HG03439 (cell line): ENCODE results near the gene AKT1S1.

ENCODE experiments used
- ATAC-seq: cut with Tn5 transposase; IDR thresholded peaks from one replicate; pipeline ENCODE4 v1.9.1; 2021; ENCODE audit warnings: mild to moderate bottlenecking, moderate library complexity; ENCODE audit not compliant: unreplicated experiment

The AKT1S1 gene

DNA sequence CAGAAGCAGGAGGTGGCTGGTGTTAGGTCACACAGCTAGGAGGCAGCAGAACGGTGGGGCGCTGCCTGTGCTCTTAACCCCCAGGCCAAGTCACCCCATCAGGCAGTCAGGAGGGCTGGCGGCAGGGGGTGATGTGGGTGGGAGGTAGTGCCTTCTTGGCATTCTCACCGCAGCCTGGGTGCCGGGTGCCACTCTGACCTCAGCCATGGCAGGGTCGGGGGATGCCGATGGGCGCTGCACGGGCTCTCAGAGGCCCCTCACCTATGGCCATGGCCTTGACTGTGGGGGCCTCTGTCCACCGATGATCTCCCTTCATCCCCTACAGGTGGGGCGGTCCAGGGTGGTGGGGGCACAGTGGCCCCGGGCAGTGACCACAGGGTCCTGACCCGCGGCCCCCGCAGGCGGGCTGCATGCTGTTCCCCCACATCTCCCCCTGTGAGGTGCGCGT is 20.6 kb downstream of the AKT1S1 start:
- no peak for ATAC-seq

DNA sequence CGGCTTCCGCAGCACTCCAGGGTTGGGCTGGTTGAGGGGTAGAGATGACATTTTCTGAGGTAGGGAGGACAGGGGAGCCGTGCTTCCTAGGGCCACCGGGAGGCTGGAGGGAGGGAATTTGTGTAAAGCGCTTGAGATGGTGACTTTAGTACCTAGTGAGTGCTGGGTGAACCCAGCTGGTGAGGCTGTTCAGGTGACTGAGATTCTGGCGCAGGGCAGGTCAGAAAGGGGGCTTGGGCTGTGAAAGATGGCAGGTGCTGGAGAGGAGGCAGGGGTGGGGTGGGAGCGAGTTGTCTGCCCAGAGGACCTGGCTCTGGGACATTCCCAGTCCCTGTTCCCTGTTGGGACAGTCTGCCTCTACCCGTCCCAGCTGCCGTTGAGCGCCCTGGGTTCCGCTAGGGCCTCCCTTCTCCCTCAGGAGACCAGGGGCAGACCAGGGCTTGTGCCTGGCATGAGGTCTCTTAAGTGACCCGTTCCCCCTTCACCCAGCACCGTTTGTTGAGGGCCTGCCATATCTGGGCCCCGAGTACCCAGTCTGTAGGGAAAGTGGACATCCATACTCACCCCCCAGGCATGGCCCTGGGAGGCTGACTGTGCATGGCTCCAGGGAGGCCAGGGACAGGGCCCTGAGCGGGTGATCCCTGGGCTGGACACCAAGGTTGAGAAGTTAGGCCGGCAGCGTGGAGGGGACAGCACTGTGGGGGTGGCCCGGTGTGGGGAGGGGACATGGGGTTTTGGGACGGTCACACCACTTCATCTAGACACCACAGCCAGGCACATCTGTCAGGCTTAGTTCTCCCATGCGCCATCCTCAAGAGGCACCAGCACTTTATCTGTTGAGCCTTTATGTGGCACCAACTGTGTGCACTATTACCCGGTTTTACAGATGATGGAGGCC is 21.2 kb downstream of the AKT1S1 start:
- no peak for ATAC-seq

DNA sequence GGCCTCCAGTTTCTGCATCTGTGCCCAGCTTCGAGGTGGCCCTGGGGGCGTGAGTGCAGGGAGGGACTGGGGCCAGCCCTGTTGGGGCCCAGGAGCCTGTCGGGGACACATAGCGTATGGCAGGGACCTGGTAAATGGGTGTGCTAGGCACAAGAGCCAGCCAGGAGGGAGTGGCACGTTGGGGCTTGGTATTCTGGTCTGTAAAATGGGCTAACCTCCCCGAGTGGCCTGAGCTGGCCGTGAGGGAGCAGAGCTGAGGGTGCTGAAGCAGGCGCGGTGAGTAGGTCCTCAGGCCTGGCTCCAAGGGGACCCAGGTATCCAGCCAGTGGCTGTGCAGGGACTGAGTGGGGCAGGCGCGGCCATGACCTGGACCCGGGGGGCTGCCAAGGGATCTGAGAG is 21.9 kb downstream of the AKT1S1 start:
- ATAC-seq = no peak

DNA sequence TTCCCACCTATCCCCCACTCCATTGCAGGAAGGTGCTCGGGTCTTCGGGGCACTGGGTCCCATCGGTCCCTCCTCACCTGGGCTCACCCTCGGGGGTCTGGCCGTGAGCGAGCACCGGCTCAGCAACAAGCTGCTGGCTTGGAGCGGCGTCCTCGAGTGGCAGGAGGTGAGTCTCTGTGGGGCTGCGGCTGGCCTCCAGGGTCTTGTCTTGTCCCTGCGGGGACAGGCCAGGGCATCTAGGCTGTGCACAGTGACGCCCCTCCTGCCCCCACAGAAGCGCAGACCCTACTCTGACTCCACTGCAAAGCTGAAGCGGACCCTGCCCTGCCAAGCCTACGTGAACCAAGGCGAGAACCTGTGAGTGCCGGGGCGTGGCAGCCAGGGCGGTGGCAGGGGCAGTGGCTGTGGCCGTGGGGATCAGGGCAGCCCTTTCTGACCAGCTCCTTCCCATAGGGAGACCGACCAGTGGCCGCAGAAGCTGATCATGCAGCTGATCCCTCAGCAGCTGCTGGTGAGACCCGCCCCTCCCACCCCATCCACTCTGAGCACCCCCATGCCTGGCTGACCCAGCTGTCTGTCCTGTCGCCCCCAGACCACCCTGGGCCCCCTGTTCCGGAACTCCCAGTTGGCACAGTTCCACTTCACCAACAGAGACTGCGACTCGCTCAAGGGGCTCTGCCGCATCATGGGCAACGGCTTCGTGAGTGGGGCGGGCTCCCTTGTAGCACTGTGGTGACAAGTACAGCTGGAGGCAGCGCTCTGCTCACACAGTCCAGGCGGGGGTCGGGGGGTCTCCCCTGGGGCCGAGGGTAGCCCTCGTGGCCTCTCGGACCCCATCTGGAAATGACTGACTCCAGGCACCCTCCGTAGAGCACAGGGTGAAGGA is 22.5 kb downstream of the AKT1S1 start:
- no peak for ATAC-seq

DNA sequence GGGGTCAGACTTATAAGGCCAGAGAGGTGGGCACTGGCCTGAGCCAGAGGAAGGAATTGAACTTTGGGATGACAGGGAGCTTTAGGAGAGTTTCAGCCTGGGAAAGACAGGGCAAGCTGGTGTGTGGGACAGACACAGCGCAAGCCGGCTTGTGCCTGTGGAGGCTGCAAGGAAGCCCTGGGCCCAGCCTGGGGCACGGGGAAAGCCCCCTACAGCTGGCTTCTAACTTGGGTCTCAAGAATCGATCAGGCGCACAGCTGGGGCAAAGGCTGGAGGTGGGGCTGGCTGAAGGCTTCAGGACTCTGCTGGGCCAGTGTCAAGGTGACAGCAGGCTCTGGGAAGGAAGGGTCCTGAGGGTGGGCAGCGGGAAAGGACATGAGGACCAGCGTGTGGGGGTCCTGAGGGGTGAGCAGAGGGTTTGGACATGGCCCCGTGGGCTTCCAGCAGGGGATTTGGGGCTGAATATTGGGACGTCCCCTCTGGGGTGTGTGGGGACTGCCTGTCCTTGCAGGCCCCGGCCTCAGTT is 23.2 kb downstream of the AKT1S1 start:
- ATAC-seq = no peak

DNA sequence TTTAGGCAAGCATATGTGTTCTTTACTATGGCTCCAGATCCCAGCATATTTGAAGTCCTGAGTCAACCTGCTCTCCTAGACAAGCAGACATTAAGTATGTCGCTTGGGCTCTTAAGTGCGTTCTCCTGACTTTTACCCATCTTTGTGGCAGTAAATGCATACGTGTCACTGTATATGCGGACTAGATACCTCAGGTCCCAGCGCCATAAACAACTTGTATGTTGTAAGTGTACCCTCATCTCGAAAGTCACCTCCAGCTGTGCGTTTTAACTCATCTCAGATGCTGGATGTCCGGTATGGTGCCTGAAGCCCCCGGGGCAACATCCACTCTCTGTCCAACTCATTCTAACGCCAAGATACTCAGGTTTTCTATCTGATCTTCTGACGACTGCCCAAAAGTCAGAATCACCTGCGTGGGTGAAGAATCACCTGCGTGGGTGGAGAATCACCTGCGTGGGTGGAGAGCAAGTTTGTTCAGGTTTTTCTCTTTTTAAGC is 24.5 kb downstream of the AKT1S1 start:
- no peak for ATAC-seq

DNA sequence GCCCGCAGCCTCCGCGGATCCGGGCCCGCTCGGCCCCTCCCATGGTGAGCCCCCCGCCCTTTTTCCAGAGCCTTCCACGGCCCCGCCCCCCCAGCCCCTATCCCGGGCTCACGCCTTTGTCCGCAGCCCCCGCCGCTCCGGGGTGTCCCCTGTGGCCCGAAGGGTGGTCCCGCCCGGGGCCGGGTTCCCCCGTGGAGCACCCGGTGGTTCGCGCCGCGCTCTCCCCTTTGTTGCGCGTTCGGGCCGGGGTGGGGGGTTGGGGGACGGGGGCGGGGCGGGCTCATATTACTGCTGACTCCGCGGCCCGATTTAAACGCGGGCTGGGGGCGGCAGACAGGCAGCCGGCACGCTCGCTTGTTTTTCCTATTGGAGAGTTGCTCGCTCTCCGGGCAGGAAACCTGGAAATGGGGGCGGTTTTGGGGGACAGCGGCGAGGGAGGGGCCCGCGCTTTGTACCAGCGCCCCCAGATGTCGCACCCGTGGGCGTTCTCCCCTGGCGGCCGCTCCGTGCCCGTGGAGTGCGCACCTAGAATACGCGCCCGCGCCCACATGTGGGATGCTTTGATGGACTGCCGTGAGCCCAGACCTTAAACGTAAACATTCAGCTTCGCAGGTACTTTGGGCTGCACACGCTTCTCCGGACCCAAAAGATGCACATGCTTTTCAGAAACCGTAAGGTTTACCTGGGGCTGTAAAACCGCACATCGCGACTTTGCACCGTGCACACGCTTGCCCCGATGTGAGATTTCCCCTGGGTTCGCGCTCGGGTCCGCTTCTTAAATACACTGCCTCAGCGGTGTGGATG is 25.5 kb downstream of the AKT1S1 start:
- peak; percentile 2 for ATAC-seq

DNA sequence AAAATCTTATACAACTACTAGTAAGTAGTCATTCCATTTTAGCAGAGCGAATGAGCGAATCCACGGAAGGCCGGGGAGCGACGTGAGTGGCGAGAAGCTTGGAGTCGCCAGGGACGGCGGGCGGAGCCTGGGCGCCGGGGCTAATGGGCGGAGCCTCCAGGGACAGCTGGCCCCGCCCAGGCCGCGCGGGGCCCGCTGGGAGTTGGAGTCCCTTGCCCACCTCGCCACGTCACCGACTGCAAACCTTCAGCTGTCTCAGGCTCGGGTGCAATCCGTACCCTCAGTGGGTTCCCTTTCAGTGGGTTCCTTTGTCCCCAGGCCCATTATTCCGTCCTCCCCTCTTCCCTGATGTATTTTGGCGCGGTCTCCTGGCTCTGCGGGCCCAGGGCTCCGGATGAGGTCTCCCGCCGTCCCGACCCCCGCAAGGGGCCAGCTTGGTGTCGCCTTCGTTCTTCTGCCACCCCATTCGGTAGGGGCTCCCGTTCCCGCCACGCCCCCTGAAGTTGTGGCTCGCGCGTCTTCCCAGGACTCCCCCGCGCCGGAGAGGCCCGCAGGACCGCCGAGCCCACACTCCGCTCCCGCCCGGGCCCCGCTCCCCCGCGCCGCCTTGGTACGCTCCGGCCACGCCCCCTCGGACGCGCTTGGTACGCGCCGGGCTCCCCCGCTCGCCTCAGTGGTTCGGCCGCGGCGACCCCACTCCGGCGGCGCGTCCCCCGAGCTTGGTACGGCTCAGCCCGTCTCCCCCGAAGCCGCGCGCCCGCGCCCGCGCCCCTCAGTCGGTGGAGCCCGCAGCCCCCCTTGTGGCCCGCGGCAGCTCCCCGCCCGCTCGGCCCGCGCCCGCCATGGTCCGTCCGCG is 26.4 kb downstream of the AKT1S1 start, which contains the start of gene PTOV1:
TSS of gene PTOV1 (plus strand) at position 673 of the 856 bp plus-strand sequence.
- peak; percentile 78 for ATAC-seq

DNA sequence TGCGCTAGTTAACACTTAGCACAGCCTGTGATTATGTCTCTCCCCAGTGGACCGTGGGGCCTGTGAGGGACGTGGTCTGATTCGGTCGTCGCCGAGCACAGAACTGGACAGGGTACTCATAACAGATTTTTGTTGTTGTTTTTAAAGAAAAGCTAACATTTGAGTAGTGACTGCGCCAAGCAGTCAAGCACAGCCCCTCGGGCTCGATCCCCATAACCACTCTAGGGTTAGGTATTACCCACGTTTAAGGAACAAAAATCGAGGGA is 27.0 kb downstream of the AKT1S1 start:
- ATAC-seq = no peak

DNA sequence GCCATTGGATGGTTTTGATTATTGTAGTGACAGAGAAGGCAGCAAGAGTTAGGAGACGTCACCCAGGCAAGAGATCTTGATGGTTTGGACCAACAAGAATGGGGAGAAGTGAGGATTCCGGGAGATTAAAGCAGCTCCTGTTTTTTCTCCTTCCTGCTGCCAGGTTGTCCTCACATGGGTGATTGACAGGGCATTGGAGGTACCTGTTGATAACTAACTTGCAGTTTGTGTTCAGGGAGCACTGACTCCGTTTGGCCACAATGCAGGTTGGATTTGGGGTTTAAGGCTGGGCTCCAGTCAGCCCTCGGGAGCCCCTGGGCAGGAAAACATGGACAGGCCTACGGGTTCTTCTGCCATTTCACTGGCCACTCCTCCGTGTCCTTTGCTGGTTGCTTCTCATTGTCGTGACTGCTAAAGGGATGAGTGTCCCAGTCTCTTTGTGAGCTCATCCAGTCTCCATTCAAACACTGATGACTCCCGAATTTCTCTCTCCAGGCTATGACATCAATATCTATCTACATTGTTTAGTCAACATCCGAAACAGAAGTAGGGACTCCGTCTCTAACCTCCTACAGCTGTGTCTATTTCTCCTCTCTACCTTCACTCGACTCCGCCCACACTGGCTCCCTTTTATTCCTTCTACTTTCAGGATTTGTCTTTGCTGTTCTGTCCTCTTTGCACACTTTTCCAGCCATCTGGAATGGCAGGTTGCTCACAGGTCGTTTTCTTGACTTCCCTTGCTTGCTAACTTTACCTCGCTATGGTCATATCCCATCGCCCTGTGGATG is 27.5 kb downstream of the AKT1S1 start:
- ATAC-seq = no peak

DNA sequence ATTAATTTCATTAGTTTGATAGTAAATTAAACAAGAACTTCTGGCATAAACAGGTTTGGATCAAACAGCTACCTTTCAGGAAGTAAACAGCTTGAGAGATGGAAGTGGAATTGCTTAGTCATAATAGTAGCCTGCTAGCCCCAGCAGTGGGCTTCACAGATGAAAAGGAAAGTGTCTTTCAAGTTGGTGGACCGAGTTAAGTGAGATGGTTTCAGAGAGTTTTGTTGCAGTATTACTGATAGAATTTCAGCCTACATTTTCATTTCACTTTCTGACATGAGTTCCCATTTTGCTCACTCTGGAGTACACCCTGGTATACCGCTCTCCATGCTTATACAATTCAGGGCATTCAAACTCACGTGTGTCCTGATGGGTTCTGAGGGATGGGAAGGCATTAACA is 28.2 kb downstream of the AKT1S1 start:
- no peak for ATAC-seq

DNA sequence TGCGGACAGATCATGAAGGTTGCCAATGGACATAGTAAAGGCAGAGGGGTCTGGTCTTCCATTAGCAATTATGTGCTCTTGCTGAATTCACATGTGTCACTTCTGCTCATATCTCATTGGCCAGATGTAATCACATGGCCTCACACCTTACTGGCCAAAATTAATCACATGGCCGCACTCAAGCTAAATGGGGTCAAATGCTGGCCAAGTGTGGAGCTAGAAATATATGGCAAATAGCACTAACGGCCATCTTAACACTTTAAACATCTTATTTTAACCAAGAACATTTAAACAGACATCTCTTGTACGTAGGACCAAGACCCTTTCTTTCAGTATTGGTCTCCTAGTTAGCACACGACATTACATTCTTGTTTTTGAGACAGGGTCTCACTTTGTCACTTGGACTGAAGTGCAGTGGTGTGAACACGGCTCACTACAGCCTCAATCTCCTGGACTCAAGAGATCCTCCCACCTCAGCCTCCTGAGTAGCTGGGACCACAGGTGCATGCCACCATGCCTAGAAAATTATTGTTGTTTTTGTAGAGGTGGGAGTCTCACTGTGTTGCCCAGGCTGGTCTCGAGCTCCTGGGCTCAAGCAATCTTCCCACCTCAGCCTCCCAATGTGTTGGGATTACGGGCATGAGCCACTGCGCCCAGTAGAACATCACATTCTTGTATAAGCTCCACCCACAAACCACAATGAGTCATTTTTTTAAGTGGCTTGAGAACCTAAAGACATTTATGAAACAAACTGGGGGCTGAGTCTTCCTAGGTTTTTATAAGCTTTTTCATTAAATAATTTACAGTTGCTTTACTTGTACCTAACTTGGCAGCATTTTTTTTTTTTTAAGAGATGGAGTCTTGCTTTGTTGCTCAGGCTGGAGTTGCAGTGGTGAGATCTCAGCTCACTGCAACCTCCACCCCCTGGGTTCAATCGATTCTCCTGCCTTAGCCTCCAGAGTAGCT is 29.1 kb downstream of the AKT1S1 start:
- no peak for ATAC-seq

DNA sequence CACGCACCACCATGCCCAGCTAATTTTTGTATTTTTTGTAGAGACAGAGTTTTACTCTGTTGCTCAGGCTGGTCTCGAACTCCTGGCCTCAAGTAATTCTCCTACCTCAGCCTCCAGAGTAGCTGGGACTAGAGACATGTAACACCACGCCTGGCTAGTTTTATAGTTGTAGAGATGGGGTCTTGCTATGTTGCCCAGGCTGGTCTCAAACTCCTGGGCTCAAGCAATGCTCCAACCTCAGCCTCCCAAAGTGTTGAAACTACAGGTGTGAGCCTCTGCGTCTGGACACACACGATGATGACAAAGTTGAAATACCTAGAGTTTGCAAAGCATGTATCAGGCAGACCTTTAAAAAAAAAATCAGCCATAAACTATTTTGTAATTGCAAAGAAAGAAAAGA is 30.7 kb downstream of the AKT1S1 start:
- ATAC-seq = no peak

DNA sequence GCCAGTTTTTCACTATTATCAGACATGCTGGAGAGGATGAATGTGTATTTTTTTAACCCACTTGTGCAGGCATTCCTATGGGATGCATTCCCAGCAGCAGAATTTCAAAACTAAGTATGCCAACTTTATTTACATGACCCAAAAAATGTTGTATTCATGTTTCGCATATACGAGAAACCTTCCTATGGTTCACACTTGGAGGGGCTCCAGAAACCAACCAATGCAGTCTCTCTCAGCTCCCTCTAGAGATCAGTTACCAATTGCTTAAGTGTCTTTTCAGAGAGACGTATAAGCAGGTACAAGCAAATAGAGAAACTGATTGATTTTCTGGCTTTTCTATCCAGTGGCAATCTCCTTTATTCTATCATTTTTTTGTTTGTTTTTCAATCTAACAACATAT is 31.7 kb downstream of the AKT1S1 start:
- no peak for ATAC-seq

DNA sequence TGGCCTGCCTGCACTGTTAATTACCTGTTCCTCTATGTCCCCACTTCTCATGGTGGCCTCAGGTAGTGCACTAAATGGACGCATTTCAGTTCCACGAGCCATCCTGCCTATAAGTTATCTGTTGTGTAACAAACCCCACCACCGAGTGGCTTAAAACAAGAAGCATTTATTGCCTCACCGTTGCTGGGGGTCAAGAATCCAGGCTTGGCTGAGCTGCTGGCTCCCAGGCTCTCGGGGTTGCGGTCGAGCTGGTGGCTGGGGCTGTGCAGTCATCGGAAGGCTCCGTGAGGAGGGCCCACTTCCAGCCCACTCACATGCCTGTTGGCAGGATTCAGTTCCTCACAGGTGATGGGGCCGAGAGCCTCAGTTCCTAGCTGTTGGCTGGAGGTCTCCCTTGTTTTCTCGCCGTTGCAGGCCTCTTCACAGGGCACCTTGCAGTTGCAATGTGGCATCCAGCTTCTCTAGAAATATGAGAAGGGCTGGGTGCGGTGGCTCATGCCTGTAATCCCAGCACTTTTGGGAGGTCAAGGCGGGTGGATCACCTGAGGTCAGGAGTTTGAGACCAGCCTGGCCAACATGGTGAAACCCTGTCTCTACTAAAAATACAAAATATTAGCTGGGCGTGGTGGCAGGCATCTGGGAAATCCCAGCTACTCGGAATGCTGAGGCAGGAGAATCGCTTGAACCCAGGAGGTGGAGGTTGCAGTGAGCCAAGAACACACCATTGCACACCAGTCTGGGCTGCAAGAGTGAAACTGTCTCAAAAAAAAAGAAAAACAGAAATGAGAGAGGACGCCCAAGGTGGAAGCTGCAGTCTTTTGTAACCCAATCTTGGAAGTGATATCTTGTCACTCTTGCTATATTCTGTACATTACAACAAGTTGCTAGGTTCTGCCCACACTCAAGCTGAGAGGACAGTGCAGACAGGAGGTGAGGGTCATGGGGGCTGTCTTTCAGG is 32.7 kb downstream of the AKT1S1 start:
- no peak for ATAC-seq

DNA sequence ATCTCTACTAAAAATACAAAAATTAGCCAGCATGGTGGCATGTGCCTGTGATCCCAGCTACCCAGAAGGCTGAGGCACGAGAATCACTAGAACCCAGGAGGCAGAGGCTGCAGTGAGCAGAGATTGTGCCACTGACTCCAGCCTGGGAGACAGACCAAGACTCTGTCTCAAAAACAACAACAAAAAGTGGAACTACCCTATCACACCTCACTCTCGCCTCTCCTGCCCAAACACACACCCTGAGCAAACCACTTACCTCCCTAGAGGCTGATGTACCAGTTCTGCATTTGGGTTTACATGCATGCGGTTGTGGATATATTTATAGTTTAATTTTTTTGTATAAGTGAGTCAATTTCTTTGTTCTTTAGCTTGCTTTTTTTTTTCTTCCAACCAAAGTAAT is 33.9 kb downstream of the AKT1S1 start:
- no peak for ATAC-seq

DNA sequence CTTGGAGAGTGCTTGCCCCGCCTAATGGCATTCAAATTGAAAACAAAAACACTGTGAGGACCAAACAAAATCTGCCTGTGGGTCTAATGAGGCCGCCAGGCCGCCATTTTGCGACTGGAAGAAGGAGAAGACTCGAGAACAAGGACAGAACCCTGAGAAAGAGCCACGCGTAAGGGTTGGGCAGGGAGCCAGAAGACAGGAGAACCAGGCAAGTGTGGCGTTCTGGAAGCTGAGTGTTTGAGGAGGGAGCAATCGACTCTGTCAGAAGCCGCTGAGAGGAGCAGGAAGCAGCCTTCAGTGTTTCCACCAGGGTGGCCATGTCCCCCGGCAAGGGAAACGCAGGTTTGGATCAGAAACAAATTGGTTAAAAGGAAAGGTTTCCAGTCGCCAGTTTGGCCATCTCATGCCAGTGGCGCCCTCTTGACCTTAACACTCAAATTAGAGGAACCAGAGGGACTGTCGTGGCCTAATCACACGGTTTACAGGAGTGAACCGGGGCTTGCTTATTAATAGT is 36.4 kb downstream of the AKT1S1 start:
- no peak for ATAC-seq
